Suppressor macrophage treated with lipopolysaccharide for 1 hour (primary cell): ENCODE measurements around the gene SCUBE1.

Experiments
- DNase-seq, 3 donors: peaks; one replicate each; pipeline ENCODE4 v3.0.0-alpha.2; 2020 to 2022

Gene SCUBE1

DNA sequence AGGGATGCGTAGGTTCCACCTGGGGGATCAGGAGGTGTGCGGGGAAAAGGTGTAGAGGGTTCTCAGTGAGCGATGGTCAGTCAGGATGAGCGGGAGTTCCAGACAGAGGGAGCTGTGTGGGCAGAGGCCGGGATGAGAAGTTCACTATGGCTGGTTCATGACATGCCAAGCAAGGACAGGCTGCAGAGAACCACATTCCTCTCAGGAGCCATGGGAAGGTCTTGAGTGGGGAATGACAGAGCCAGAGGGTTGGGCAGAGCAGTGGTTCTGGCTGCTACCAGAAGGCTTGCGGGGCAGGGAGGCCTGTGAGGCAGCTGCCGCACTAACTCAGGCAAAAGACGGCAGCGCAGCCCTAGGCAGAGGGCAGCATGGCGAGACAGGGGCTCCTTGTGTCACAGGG, 66.1 kb downstream of the SCUBE1 start:
- DNase-seq: no peak

- DNase-seq: peak; percentile 18 to 58 (median 38)
Measured at GRCh38 chr22:43276321-43276720, 66.9 kb downstream of the SCUBE1 start.

- peak; percentile 76 to 86 (median 80) for DNase-seq
Measured at GRCh38 chr22:43275545-43276317, 67.4 kb downstream of the SCUBE1 start.

DNA sequence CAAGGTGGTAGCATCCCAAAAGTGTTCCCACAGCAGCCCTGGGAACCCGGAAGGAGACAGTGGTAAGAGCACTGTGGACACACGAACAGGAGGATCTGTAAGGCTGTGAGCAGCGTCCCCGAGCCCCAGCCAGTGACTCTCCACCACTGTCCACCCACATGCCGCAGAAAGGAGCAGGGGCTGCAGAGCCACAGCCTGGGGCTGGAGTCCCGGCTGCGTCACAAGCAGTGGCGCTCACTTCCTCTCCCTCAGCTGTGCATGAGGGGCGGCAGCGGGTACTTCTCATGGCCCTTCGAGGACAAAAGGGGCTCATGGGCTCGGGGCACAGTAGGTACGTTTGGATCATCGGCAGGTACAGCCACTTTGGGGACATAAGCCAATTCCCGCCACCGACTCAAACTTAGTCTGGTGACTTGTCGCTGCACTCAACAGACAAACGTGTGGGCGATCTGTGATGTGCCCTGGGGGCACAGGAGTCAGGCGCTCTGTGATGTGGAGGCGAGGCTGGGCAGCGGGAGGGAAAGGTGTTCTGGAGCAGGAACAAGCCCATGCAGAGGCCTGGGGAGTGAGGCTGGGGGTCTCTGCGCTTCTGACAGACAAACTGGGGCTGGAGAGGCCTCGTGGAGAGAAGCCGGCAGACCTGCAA, 68.5 kb downstream of the SCUBE1 start:
- DNase-seq: peak in 1 of 3 donors; percentile 19

DNA sequence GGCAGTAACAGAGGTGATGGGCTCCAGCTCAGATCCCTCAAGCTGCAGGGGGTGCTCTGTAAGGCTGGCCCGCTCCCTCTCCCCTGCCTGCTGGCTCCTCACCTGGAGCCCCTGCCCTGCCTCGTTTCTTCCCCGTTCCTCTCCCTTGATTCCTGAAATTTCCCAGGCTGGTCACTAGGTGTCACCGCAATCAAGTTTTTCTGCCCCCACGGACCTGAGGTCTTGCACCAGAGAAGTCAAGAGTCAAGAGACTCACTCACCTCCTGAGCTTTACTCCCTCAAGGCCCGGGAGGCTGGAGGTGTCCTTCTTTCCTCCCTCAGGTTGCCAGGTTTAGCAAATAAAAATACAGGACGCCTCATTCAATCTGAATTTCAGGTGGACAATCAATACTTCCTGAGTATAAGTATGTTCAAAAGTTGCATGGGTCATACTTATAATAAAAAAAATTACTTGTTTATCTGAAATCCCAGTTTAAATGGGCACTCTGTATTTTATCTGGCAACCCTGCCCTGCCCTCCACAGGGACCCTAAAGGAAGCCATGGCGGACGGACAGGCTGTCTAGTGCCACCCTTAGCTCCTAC, 69.2 kb downstream of the SCUBE1 start:
- DNase-seq: peak; percentile 65 to 75 (median 68)

DNA sequence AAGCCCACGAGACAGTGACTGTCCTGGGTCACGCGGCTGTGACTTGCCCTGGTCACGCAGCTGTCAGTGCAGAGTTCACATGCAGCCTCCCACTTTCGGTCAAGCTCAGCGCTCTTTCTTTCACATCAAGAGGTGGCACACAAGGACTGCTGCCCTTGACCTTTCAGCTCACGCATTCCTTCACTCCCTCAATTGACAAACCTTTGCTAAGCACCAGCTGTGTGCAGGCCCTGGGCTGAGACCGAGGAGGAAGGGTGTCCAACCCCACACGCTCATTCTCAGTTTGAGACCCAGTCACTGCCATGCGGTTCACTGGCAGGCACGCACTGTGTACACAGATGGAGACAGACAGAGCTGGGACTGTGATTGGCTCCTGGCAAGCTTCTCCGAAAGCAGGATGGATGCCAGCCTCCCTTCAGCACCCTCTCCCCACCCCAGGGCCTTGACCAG, 70.3 kb downstream of the SCUBE1 start:
- DNase-seq: no peak

DNA sequence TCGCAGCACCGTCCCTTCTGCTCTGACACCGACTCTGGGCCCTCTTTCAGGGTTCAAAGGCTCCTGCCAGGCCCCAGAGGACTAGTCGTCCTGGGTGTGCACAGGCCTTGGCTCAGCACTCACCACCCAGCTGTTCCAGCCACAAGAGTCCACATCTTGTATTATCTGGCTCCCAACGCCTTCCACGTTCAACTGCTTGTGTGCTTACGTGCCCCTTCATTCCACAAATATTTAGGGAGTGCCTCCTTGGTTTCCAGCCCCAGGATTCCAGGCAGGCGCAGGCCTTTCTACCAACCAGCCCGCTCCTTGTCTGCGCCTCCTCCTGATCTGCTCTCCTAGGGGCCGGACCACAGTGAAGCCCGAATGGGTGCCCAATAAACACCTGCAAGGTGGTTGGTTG, 70.9 kb downstream of the SCUBE1 start:
- no peak for DNase-seq

DNA sequence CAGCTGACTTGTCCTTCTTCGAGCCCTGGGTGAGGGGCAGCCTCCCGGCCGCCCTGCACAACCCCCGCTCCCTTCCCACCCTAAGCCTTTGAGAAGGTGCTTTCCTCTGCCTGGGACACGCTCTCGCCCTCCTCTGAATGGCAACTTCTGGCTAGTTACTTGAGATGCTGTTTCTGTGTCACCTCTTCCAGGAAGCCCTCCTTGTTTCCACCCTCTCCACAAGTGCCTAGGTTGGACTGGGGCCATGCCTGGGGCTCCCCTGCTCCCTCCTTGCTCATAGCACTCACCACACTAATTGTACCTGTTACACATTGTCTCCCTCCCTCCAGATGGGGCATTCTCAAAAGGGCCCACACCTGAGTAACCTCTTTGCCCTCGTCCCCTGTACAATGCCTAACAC, 72.2 kb downstream of the SCUBE1 start:
- DNase-seq: no peak

DNA sequence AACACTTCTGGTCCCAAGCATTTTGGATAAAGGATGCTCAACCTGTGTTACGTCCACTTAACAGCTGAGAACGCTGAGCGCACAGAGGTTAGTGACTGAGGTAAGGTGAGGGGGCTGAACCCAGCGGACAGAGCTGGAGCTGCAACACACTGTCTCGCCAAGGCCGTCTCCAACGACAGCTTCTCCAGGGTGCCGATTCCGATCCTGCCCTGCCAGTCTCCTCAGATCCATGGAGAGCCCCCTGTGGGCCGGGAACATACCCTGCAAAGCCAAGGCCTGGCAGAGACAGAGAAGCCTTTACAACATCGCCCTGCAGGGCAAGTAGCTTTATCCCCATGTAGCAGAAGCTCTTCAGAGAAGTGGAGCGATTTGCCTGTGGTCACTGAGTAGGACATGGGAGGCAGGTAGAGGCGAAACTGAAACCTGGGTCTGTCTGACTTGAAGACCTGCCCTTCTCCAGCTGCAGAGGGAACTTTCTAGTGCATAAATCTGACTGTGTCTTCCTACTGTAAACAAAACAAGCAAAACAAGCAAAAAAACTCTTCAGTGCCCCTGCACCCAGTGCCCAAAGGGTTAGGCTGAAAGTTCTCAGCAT, 72.8 kb downstream of the SCUBE1 start:
- no peak for DNase-seq

DNA sequence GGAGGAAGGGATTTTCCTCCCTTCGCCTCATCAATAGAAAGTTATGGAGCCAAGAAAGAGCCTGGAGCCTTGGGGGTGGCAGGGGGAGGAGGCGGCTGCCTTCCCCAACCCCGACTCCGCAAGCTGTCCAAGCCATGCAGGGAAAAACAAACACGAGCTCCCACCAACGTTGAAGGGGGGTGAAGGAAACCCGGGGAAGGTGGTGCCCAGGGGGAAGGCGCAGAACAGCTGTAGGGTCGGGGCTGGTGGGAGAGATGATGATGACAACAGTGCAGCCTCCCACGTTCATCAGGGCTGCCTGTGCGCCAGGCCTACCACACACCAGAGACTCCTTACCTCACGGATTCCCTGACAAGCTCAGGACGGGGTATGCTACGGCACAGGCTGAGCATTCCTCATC, 73.5 kb downstream of the SCUBE1 start:
- no peak for DNase-seq

DNA sequence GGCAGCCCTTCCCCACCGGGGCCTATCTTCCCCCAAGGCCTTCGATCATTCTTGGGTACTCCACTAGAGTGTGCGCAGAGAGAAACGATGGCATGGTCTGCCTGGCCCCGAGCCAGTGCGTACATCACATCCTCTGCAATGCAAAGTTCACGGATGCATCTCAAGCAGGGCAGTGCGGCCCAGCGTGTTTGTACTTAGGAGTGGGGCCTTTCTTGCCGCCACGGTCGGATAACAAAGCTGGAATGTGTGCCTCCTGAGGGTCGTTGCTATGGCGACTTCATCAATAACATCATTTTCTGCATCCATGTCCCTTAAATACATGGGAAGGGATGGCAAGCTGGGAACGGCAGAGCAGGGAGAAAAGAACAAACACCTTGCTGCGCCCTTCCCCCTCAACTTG, 73.9 kb downstream of the SCUBE1 start:
- DNase-seq: no peak

GRCh38 chr22:43267981-43268660, 75.1 kb downstream of the SCUBE1 start:
- DNase-seq: no peak

DNA sequence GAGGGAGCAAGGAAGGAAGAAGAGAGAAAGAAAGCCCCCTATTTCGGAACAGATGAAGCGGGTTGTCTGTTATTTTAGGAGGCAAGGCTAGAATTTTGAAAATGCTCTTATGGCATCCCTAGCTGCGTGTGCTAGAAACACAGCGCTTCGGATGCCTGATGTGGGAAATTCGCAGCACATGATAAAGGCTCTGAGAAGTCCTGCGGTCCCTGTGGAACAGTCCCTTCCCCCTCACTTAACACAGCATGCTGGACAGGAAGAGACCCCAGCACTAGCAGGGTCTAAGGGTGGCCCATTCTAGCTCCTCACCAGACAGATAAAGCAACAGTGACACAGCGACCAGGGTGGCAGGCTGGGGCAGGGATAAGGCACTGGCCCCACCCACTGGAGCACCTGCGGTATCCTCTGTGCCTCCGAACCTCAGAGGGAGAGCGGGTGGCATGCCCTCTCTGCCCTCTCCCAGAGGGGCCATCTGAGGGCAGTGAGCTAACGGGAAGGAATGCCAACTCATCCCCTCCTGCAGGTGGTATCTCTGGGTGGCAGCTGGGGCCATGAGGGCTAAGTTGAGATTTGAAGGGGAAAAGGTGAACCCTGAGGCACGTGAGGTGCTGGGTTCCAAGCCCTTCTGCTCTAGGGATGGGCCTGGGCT, 75.7 kb downstream of the SCUBE1 start:
- no peak for DNase-seq

GRCh38 chr22:43266076-43266475, 77.1 kb downstream of the SCUBE1 start:
- no peak for DNase-seq

GRCh38 chr22:43263645-43264514, 79.3 kb downstream of the SCUBE1 start:
- peak; percentile 90 to 91 (median 90) for DNase-seq

- peak; percentile 31 to 38 (median 34) for DNase-seq
Measured at GRCh38 chr22:43262990-43263644, 80.1 kb downstream of the SCUBE1 start.

DNA sequence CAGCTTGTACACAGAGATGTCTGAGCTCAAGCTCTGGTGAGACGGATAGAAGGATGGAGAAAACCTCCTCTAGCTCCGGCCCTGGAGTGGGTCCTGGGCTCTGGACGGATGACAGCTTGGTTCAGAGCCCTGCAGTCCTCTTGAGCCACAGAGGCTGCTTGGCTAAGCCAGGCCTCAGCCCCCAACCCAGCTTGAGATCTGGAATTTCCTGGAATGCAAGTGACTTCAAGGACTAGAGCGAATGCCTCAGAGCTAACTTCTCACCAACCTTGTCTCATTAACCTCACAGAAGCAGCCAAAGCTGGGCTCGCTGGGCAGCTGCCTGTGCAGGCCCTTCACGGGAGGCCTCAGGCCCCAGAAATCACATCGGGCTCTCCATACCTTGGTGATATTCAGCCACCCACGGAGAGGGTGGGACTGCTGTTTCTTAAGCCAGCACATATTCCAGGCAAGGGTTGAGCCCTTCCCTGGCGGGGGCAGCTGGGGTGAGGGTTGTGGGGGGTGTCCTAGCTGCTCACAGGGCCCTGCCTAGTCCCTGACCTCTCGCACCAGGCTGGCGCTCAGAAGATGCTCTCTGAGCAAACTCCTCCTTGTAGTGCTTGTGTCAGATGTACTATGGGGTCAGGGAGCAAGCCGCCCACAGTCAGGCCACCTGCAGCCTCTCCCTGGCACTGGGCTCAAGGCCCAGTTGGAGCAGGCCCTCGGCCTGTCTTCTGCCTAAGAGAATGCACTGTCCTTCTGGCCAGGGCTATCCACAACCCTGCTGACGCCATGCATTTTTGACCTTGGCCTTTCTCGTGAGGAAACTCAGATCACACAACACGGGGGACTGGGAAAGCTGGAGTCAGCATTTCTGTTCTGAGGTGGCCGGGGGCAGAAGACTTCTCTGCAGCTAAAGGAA, 82.6 kb downstream of the SCUBE1 start:
- no peak for DNase-seq

- DNase-seq: no peak
Measured at GRCh38 chr22:43257961-43258360, 85.2 kb downstream of the SCUBE1 start.

DNA sequence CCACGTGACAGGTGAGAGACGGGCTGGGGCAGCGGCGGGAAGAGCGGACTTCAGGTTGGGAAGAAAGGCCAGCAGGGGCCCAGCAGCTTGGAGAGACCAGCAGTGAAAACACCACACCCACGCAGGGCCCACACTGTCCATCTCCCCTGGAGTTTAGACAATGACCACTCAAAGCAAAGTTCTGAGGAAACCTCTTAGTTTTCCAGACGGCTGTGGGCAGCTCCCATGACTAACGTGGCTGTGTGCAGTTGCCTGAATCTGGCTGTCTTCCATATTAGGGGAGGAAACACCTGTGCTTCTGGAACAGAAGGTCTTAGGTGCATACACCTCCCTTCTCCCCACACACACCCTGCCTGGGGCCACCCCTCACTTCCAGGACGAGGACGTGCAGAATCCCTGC, 85.6 kb downstream of the SCUBE1 start:
- DNase-seq: no peak
